ENCODE measurements around the gene FNDC3A.

FNDC3A gene

DNA sequence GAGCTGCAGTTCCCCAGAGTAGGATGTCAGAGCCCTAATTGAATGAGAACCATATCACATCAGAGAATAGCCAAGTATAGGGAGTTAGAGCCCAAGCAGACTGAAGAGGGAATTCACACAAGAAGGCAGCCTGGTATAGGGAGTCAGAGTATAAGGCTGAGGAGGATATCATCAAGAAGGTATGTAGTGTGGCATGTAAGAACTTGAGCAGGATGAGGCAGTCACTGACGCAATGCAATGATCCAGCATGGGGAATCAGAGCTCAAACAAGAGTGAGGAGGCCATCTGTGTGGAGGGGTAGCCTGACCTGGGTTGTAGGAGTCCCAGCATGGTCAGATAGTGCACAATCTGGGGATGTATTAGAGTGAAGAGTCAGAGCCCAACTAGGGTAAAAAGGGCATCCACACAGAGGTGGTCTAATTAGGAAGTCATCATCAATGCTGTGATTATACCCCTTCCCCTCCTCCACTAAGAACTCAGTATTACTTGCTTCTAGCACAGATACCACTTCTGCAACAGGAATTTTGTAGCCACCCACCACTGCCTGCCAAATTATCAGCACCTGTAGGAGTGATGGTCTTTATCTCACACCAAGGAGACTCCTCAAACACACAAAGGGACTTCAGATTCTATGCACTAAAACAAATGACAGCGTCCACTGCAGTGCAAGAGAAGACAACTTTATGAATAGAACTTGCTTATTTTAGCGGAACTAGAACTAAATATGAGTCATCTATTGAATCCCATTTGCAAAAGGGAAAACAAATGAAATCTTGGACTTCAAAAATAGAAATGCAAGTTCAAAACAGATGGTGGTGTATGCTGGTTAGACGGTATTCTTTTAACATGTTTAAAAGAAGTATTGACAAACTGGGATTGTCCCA lies 107.2 kb downstream of the FNDC3A start:
- DNase-seq (ENCODE audit: low read depth, low spot score) = no peak

DNA sequence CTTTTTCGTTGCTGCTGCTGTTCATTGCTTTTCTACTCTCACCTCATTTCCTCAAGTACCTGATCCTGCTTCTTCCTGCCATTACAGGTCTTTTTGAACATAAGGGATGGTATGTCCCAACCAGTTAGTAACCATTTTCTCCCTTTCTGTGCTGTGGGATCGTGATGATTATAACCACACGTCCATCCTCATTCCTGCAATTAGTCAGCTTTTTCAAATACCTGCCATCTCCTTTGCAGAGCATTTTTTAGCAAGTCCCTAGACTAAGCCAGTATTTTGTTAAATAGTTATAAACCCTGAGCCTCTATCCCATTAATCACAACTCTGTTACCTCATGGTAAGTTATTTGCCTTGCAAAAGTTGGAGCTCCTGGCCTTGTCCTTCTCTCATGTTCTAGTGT lies 109.2 kb downstream of the FNDC3A start:
- DNase-seq (ENCODE audit: low read depth, low spot score) = no peak

DNA sequence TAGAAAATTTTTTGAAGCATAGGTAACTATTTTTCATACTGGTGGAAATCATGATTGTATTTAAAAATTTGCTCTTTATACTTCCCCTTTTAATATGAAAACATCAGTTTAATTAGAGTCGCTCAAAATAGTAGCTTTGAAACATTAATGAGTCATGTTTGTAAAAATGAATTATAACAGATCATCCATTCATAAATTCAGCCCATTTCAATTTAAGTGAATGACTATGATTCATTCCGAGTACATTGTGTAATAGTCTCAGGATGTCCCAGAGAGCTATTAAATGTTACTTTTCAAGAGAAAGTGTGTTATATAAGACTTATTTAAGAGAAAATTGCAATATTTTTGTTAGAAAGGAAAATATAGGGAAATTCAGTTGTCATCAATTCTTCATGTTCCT lies 111.0 kb downstream of the FNDC3A start:
- DNase-seq (ENCODE audit: low read depth, low spot score) = no peak

DNA sequence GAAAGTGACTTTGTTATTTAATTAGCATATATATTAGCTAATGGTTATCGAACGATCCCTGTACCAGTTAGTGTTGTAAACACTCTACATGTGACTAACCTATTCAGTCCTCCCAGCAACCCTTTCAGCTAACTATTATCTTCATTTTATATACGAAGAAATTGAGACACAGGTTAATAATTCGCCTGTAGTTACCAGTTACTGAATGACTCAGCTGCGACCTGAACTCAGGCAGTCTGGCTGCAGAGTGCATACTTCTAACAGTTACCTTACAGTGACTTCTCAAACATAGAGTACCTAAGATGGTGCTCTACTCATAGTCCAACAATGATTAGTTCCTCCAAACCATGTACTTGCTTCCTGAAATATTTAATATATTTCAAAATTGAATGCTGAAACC lies 117.7 kb downstream of the FNDC3A start:
- no peak for DNase-seq (ENCODE audit: low read depth, low spot score)

DNA sequence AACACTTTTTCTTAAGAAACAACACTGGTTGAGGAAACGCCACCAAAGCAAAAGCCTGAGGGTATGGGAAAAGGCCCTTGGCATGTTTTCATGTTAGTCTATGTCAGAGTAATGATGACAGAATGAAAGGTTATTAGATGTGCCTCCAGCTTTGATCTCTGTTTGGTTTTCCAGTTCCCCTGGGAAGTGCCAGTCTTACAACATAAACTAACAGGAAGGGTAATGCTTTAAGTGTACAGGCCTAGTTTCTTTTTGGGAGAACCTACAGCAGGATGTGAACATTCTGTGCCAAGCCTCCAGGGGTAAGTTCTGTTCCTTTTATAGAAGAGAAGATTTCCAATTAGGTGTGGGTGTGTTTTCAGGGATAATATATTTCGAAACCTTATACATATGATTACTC lies 121.7 kb downstream of the FNDC3A start:
- no peak for DNase-seq (ENCODE audit: low read depth, low spot score)

DNA sequence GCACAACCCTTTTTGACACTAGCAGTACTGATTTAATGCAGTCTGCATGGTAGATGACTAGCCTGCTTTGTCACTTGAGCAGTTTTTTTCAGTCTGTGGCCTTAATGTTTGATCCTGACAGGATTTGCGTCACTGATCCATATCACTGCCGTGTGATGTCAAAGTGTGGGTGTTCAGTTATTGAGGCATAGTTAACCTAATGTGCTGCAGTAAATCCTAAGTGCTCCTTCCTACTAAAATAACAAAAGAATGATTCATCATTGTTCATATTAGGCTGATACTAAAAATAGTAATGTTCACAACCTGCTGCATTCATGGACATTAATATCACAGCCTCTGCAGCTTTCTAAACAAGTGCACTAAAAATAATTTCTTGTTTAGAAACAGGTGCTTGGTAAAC lies 122.5 kb downstream of the FNDC3A start:
- no peak for DNase-seq (ENCODE audit: low read depth, low spot score)

DNA sequence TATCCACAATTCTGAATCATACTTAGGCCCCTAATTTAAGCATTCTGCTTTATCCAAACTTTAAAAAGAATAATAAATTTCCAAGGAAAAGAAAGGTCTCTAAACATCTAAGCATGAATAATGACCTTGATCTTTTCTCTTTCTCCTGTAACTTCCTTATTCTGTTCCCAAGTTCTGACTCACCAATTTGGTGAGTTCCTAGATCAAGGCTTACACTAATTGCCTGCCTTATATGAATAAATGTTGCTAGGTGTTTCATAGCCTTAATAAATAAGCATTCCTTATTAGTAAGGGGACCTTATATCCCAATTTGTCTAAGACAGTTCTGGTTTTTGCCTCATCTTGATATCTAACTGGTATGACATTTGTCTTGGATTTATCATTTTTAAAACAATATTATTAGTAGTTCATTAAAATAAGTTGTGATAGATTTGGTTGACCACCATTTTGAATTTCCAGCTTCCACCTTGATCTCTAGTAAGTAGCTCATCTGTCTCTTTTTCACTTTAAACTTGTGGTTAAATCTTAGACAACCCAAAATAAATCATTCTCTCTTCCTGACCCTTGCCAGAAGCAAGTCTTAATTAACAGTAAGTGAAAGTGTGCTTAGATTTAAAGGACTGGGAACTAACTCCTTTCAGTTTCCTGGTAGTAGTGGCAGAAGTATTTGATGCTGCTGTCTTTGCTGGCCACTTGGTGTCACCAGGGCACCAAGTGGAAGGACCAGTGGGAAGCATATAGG lies 123.2 kb downstream of the FNDC3A start:
- DNase-seq (ENCODE audit: low read depth, low spot score) = no peak

DNA sequence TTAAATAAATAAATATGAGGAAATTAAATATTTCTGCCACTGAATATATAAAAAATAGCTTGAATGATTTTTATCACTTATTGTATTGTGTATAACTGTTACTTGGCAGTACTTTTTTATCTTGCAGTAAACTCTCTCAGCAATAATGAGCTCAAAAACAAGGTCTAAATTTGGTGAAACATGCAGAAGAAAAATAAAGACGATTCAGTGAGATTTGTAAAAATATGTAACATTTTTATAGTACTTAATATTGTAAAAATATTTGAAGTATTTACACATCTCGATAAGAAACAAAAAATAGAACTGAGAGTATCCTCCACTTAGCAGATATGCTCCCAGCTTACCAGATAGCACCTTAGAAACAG lies 123.8 kb downstream of the FNDC3A start:
- no peak for DNase-seq (ENCODE audit: low read depth, low spot score)

DNA sequence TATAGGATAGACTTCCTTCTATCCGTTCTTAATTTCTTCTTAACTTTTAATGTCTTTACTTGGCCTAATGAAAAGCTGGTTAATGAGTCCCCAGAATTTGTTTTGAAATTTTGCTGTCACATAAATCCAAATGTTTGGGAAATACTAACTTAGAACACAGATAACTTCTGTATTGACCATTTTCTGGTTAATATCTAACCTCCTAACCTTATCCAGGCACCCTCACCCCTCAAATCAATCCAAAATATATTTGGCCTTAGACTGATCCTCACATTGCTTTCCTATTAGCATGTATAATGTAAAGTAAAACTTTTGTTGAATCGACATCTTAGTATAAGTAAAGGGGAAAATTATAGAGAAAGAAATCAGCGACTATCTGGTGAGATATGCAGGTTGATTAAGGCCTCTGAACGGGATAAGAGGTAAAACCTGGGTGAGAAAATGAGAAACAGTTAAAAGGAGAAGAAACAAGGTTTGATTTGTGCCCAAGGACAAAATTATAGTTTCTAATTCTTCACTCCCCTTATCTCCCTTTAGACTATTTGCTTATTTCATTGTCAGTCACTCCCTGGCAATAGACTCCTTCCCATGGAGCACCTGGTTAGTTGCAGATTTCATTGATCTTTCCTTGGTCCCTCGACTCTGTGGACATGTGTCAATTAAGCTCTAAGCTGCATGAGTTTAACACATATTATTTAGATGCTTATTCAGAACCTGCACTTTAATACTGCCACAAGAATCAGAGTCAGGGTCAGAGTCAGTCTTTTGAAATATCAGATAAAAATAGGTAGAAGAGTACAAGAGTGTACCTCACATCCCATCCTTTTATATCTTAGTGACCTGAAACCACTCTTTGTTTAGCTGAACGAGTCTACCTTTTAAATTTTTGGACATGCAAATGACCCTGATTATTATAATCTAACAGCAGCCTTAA lies 125.2 kb downstream of the FNDC3A start:
- no peak for DNase-seq (ENCODE audit: low read depth, low spot score)

DNA sequence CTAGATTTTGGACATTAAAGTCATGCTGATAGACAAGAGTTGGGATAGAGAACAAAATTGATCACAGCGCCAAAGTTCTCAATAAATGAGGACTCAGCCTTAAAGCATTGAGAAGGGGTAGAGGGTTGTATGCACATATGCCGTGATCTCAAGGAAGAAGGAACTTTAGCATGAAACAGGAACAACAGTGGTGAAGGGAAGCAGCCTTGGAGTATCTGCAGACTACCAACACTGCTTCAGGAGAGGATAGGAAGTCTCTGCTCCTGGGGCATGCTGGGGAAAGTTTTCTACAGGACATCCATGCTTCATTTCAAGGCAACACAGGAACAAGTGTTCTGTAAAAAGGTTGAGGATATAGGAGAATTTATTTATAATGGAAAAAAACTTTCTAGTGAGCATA lies 132.5 kb downstream of the FNDC3A start:
- DNase-seq (ENCODE audit: low read depth, low spot score) = no peak

DNA sequence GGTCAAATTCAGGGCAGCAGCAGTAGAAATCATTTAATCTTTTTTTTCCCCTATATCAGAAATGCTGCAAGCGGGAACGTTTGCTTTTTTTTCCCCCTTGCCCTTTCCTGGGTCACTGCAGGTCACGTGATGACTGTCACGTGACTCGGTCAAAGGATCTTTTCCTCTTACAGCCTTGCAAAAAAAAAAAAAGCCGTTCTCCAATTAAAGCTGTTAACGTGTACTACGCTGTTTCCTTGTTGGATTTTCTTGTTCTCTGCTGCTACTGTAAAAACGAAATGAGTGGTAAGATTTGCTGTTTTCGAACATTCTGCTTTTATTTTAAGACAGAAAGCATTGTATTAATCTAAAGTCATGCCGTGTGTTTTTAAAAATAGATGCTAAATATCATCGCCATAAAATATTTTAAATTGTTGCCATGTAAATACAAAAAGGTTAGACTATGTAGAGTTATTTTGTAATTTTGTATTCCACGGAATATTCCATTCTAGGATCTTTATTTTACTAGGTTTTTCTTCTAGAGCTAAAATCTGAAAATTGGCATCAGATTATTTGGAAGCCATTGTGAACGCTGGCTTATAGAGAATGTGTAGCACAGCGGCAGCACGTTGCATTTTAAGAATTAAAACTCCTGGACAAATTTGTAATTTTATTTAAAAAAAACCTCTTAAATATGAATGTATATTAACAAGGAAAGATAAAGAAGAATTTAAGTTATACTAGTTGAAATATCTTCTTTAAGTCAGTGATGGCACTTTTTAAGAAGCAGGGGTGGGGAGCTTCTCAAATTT lies 134.6 kb downstream of the FNDC3A start:
- DNase-seq (ENCODE audit: low read depth, low spot score) = peak; percentile 90

DNA sequence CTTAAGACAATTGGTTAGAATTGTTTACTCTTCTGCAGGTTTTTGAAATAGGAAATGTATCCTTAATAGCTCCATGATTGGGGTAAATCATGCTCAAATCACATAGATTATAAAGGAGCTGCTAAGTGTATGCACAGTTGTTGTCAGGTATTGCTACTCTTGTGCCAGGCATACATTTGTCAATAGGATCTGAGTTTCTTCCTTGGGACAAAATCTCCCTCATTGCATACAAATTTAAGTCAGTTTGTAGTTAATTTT lies 135.1 kb downstream of the FNDC3A start:
- no peak for DNase-seq (ENCODE audit: low read depth, low spot score)

DNA sequence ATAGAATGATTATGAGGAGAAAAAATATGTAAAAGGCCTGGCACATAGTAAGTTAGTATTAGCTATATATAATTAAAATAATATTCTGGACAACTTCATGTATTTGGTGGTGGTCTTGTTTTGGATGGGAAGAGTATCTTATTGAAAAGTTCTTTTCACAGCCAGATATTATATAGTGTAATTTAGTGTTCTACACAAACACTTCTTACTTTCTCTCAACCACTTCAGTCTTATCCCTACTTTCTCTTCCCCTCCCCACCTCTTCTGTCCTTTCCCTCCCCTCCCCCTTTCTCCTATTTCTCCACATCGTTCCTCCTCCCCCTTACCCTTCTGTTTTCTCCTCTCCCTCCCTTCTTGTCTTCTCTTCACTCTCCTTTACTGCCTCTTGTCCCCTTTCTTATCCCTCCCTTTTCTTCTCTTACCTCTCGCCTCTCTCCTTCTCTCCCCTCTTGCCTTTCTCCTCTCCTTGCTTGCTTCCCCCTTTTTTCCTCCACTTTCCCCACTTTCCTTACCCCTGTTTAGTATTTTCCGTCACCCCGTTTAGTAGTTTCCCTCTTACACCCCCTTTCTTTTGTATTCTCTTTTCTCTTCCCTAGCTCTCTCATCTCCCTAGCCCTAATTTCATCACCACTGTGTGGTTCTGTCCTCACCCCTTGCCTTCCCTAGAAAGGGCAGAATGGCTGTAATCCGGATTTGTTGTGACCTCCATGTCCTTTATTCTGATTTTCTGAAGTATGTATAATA lies 137.2 kb downstream of the FNDC3A start:
- DNase-seq (ENCODE audit: low read depth, low spot score) = no peak

DNA sequence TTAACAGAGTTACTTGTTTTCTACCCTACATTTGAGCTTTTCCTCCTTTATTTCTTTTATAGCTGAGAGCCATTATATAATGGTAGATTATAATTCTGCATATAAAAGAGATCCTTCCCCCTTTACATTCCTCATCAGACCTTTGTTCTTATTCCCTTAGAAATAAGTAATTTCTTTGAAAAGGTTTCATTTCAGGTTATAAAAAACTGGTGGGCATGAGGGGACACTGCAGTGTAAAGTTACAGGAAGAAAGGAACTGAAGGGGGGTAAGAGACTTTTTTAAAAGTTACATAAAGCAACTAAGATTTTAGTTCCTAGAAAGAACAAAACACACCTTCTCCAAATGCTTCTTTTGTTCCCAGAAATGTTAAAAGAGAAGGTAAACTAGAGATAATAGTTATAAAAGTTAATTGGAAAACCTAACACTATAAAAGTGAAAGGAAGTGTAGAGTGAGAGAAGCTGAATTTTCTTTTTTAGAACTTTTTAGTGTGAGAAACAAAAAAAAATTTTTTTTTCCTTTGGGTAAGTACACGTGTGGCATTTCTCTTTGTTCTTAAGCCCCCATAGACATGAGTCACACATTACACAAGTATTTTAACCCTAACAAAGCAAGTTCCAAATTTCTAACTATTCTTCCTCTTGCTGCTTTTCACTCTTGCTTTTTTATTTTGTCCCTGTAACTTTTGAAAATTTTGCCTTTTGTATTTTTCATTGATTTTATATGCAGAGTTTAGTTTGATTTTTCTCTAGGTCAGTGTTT lies 138.0 kb downstream of the FNDC3A start:
- DNase-seq (ENCODE audit: low read depth, low spot score) = no peak

DNA sequence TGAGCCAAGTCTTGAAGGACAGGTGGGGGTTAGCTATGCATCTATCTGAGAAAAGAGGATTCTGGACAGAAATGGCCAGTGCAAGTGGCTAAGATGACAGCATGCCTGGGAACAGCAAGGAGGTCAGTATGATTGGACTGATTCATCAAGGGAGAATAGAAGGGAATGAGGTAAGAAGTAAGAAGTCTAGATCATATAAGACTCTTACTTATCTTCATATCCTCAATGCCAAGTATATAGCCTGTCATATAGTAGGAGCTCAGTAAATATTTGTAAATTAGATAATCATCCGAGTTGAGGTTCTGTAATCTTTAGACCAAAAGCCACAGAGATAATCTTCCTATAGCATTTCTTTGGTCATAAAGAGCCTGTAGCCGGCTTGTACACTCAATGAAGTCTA lies 141.2 kb downstream of the FNDC3A start:
- DNase-seq (ENCODE audit: low read depth, low spot score) = no peak

DNA sequence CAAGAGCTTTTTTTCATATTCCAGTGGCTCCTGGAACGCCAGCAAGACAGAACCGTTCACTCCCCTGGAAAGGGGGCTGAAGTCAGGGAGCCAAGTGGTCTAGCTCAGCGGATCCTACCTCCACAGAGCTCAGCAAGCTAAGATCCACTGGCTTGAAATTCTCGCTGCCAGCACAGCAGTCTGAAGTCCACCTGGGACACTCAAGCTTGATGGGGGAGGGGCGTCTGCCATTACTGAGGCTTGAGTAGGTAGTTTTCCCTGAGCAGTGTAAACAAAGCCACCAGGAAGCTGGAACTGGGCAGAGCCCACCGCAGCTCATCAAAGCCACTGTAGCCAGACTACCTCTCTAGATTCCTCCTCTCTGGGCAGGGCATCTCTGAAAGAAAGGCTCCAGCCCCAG lies 142.7 kb downstream of the FNDC3A start:
- peak; percentile 18 for DNase-seq (ENCODE audit: low read depth, low spot score)

DNA sequence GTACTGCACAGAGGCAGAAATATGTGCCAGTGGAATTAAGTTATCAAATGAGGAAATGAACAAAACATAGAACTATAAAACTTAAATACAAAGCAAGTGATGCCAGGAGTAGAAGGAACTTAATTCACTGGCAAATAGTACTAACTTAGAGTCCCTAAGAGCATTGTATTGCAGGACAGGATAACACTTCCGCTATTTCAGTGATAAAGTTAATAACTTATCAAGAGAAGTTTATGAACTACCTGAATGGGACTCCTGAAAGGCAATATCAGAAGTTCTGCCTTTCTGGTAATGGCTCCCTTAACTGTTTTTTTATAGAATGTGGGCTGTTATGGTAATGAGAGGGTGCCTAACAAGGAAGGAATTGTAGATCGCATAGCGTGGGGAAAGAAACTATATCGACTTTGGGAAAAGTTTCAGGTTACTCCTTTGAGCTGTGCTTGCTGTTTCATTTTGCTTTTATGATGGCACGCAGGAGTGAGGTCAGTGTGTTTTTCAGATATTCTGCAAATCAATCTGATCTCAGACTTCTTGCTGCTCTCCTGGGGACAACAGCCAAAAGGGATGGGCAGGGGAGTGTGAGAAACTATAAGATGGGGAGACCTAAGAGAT lies 149.1 kb downstream of the FNDC3A start:
- no peak for DNase-seq (ENCODE audit: low read depth, low spot score)

DNA sequence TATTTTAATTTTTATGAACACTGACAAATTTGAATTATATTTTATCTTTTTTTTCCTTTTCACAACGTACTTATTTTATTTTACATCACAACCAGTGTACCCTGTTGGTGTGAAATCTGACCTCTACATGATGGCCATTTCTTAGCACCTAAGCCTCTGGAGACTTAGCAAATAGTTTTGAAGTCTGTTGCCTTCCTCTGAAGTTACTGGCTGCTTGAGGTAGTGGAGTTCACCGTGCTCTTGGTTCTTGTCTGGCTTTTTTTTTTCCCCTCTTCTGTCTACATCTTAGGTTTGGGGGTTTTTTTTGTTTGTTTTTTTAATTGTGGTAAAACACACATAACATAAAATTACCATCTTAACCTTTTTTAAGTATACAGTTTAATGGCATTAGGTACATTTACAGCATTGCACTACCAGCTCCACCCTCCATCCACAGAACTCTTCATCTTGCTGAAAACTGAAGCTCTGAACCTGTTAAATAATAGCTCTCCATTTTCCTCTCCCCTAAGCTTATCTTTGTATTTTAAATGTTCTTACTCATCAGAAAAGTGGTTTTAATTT lies 150.3 kb downstream of the FNDC3A start:
- DNase-seq (ENCODE audit: low read depth, low spot score) = no peak

DNA sequence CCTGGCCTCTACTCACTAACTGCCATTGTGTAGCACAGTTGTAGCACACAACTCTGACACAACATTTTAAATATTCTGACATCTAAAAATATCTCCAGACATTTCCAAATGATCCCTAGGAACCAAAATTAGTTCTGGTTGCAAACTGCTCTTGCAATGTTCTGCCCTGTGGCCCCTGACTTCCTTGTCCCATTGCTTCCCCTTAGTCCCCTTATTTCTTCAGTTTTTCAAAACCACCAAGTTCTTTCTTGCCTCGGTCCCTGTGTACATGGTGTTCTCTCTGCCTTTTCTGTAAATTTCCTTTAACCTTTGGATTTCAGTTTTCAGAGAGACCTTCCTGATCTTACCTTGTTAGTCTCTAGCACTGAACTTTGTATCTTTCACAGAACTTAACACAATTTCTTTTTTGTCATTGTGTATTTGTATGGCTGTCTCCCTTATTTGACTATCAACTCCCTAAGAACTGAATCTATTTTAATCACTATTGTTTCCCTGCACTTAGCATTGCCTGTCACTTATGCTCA lies 156.8 kb downstream of the FNDC3A start:
- no peak for DNase-seq (ENCODE audit: low read depth, low spot score)
